CD4-positive, alpha-beta T cell treated with Interleukin-6 for 4 hours (primary cell): Measurements from ENCODE around the gene CTNNBL1.

Experiments used
- DNase-seq: peaks from one replicate; pipeline ENCODE4 v3.0.0-alpha.2; 2020; ENCODE audit warnings: mixed read lengths

Gene CTNNBL1

GRCh38 chr20:37748015-37748414 lies 54.2 kb downstream of the CTNNBL1 start:
- no peak for DNase-seq

- DNase-seq = no peak
Observed at GRCh38 chr20:37749218-37749617, 55.4 kb downstream of the CTNNBL1 start.

DNA sequence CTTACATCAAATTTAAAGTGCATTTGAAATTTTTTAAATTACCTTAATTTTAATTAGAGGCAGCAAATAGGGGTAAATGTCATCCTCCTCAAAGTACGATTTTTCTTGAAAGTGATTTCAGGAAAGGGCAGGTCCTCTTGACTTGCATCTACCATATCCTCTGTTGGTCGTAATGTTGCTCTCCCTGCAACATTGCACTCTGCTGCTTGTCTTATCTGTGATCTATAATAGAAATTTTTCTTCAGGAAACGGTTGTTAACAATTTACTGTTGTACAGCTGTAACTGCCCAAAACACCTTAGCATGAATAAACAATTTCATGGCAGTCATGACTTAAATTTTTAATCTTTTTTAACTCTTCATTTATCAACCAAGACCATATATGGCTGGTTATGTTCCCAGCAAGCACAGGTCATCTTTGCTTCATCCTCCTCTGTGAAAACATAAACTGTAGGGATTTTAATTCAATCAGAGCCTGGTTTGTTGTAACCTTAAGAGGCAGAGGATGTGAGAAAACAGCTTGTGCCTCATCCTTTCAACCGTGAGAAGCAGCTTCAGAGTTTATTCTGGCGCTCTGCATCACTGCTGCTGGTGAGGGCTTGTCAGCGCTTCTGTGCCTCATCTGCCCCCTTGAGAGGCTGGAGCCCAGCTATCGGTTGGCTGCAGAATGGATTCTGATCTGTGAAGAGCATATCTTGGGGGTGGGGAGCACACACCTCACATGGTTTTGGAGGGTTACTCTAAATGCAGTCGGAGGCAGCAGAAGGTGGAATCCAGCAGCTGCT lies 56.0 kb downstream of the CTNNBL1 start:
- no peak for DNase-seq

DNA sequence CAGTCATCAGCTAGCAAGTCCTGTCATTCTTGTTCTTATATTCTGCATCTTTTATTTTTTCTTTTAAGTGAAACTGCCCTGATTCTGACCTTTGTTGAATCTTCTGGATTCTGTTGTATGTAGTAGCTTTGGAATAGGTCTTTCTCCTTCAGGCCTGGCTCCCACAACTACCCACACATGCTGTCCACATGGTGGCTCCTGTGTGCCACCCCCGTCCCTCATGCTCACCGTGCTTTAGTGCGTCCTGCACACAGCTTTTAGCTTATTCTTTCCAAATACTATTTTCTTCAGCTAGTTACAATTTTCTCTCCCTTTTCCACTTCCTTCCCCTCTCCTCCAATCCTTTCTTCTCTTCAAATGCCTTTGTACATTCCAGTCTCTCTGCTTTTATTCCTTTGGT lies 61.8 kb downstream of the CTNNBL1 start:
- DNase-seq = no peak

DNA sequence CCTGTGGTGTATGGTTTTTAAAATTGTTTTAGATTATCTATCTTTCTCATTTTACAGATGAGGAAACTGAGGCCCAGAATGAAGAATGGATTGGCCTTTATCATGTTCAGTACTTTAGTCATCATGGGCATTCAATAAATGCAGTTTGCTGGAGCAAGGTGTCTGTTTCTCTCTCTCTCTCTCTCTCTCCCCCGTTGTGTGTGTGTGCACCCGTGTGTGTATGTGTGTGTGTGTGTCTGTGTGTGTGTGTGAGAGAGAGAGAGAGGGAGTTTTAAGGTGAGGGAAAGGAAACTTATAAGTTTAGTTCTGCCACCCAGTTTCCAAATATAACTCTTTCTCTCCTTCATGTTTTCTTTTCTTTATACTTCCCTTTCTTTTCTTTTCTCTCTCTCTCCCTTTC lies 62.4 kb downstream of the CTNNBL1 start:
- no peak for DNase-seq

DNA sequence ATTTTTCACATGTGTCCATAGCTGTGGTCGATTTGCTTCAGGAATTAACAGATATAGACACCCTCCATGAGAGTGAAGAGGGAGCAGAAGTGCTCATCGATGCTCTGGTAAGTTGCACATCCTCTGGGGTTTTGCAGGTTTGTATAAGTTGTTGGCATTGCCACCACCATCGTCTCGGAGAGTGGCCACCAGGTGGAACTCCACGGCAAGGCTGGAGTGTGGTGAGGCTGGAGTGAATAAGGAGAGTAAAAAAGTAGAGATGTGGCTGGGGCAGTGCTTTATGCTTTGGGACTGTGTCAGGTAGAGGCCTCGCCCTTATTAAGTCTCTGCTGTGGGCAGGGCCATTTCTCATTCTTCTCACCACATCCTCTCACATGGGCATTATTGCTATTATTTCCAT lies 63.7 kb downstream of the CTNNBL1 start:
- no peak for DNase-seq

DNA sequence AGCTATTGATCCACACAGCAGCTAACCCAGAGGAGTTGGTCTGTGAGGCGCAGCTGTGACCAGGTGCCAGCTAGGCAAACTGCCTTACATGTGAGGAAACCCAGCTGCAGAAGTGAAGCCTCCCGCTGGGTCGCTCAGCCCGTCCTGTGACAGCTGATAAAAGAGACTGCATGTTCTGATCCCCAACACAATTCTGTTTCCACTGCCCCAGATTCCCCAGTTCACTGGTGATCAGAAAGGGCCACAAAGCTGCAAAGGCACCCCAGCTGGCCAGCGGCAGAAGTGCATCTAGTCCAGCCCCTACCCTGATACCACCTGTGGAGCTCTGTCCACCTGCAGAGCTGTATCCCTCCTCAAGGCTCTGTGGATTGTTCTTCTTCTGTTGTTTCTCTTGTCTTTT lies 64.5 kb downstream of the CTNNBL1 start:
- DNase-seq = no peak

DNA sequence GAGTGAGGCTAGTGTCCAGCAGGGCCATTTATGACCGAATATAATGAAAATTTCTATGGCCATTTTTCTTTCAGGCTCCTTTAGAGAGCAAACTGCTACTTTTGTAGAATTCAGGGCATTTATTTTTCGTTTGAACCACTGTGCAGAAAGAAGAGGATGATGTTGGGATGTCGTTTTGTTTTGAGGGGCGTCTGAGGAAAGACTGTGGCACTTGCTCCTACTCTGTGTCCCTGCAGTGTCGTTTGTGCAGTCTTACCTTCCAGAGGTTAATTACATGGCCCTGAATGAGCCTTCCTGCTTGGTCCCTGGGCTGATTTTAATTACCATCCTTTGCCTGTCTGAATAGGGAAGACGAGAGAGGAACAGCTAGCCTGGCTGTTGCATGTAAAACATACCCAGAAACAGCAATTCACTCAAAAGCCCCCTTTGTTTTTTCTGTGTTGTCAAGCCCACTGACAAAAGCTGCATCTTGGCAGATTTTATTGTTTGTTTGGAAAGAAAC lies 65.3 kb downstream of the CTNNBL1 start:
- no peak for DNase-seq

DNA sequence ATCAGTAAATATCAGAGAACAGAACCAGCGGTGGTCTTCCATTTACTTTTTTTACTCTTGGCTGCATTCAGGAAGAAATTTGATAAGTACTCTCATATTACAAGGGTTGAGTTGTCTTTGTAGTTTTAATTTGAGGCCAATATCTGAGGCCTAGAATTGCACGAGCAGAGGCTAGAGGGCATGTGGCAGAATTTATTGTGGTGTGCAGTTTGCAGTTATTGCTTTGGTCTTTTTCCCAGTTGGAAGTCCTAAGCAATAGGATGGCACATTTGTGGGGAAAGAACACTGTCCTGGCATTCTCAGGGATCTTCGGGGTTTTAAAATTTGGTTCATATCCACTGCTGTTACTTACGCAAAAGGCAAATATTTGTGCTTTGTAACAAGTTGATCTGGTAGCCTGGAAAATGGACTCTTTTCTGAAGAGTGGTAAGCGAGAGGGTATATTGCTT lies 66.0 kb downstream of the CTNNBL1 start:
- no peak for DNase-seq

DNA sequence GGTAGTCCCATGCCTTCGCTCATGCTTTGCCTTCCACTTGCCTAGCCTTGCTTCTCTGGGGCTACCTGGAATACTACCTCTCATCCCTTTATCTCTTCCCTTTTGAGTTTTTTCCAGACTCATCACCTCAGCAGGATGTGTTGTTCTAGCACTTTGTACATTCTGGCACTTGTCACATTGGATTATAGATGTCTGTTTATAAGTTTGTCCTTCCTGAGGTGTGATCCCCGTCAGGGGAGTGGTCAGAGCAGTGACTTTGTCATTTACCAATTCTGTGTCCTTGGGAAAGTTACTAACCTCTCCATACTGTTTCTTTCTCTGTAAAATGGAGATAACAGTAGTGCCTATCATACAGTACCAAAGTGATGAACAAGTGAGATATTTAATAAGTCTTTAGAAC lies 66.5 kb downstream of the CTNNBL1 start:
- no peak for DNase-seq

DNA sequence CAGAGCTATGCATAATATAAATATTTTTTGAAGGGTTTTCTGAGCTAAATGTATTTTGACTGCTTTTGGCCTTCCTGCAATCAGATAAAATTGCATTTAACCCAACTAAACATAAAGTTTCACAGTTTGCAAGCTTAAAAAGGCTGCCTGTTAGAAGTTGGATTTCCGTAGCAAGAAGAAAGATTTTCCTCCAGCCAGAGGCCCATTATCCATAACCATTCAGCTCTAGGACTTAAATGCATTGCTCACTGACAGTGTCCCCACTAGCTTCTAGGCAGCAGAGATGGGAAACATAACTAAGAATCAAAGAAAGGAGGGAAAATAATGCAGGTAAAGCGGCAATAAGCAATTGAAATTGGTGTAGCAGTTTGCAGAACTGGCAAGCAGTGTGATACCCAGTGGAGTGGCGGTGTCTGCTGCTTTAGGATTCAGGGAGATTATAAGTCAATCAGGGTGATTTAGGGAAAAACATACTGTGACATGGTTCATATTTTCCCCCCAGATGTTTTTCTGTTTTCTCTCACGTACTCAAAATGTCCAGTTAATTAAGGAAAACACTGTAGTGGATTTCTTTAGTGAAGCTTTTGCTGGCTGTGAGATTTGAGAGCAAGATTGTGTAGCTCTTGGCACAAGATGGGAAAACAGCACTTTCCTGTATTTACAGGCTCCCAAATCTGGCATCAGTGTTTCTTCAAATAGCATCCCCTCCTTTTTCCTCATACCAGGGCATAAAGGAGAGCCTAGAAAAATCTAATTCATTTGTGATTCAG lies 69.1 kb downstream of the CTNNBL1 start:
- DNase-seq = no peak

GRCh38 chr20:37764333-37764935 lies 70.6 kb downstream of the CTNNBL1 start:
- DNase-seq = no peak

GRCh38 chr20:37770908-37771307 lies 77.1 kb downstream of the CTNNBL1 start:
- DNase-seq = no peak

DNA sequence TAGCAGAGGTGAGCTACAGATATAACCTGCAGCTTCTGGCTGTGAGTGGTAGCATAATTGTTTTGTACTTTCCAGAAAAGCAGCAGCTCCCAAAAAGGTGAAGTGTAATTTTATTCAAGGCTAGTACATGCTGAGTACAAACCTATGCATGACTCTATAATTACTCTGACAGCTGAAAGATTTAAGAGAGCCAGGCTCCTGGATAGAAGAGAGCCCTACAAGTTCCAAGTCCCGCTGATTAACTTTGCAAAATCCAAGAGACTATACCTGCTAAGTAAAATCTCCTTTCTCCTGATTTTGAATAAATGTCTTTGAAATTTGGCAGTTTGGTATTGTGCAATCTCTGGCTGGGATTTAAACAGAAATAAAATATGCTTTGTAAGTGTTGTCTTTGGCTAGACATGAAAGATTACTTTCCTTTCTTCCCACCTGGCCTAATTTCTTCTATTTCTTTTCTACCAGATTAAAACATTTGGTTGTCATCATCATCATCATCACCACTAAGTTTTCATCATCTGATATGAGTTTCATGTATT lies 79.5 kb downstream of the CTNNBL1 start:
- no peak for DNase-seq

GRCh38 chr20:37774156-37774555 lies 80.3 kb downstream of the CTNNBL1 start:
- DNase-seq = no peak

DNA sequence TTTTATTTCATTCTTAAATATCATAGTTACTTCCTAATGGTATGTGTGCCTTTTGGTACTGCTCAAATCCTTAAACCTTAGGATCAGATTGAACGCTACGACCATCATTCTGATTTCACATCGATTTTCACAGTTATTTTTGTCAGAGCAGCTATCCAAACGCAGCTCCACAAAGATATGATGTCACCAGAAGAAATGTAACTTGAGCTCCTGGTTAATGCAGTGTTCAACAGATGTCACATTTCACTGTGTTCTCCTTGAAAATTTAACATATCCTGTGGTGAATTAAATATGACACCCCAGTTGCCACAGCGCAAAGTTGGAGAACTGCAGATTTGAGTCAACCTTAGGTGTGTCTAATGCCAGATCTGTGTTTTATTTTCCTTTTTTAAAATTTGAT lies 81.4 kb downstream of the CTNNBL1 start:
- no peak for DNase-seq

- DNase-seq = no peak
Observed at GRCh38 chr20:37776049-37776448, 82.2 kb downstream of the CTNNBL1 start.

DNA sequence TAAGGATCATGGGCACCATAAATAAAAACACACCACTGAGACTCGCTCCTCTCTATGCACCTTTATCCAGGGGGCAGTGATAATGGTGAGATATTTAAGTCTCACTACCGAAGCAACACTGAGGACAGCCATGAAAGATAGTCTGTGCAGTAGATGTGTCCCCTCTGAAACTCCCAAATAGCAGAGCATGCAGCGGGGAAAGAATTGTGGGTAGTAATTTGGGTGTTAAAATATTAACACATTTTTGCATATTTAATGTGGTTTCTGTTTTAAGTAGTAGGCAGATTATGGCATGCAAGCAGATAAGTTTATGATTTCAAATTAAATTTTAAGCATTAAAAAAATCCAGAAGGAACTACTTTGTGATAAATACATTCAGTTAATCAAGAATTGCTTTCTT lies 82.7 kb downstream of the CTNNBL1 start:
- DNase-seq = no peak

GRCh38 chr20:37777012-37777950 lies 83.5 kb downstream of the CTNNBL1 start:
- DNase-seq = no peak

- DNase-seq = no peak
Observed at GRCh38 chr20:37777988-37778659, 84.3 kb downstream of the CTNNBL1 start.

- DNase-seq = no peak
Observed at GRCh38 chr20:37781626-37782025, 87.8 kb downstream of the CTNNBL1 start.

DNA sequence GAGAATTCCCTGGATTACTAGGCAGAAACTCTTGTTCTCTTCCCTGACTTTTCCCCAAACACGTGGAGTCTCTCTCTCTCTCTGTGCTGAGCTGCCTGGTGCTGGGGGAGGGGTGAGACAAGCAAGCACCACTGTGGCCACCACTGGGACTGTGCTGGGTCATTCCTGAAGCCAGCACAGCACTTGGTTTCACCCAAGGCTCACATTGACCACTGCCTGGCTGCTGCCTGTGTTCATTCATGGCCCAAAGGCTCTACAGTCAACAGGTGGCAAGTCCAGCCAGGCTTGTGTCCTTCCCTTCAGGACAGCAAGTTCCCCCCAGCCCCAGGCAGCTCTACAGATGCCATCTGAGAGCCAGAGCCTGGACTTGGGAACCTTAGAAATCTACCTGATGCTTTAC lies 92.2 kb downstream of the CTNNBL1 start:
- DNase-seq = no peak
